Omental fat pad (tissue), 4 donors: ENCODE measurements around the gene AP2A1. TPM values are rescaled to one million over a fixed set of nuclear protein-coding genes. Genes with fewer than 3 reads are reported as not detected.
A peak's percentile ranks its signal among the peaks of the same experiment; 100 is the strongest.

Source experiments
- ATAC-seq: fragments of 150-250 bp; one replicate; pipeline ENCODE4 v1.9.1; 2016; ENCODE audit warnings: mild to moderate bottlenecking, moderate library complexity; ENCODE audit not compliant: low FRiP score
- DNase-seq: peaks from one replicate; pipeline ENCODE4 v3.0.0-alpha.2; 2019; ENCODE audit warnings: low spot score
- total RNA-seq, 4 donors: library from RNA; depleted of rRNA; stranded (reverse); fragments of >200 nt; gene quantifications; one replicate each; pipeline ENCODE4 v1.1.0, GENCODE V29; 2016
- TF ChIP-seq, protein P1 (sequence below), 3 donors: fragments of 450-650 bp; IDR thresholded peaks; one replicate each; pipeline ENCODE4 v1.5.1; 2016 to 2017; ENCODE audit warnings: antibody characterized with exemption in 3 of 3, mild to moderate bottlenecking in 3 of 3, moderate library complexity in 2 of 3

AP2A1 gene
- total RNA-seq, 4 donors from 2014 or later: 63.9 to 88.0 (median 72.4) TPM

DNA sequence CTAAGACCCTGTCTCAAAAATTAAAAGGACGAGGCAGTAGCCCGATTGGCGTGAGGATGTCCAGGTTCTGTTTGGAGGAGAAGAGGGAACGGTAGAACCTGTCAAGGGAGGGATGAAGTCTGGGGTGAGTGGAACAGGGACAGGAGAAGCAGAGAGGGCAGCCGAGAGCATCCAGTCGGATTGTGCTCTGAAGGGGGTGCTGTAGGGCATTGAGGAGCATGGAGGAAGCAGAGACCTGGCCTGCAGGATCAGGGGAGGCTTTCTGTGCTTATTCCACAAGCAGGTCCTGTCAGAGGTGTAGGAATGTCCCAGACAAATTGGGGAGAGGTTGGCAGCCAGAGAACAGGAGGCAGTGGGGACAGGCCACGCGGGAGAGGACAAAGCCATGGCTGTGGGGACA is 14.1 kb downstream of the AP2A1 start:
- DNase-seq (no peak), ATAC-seq (no peak)
- TF ChIP-seq, protein P1, sequence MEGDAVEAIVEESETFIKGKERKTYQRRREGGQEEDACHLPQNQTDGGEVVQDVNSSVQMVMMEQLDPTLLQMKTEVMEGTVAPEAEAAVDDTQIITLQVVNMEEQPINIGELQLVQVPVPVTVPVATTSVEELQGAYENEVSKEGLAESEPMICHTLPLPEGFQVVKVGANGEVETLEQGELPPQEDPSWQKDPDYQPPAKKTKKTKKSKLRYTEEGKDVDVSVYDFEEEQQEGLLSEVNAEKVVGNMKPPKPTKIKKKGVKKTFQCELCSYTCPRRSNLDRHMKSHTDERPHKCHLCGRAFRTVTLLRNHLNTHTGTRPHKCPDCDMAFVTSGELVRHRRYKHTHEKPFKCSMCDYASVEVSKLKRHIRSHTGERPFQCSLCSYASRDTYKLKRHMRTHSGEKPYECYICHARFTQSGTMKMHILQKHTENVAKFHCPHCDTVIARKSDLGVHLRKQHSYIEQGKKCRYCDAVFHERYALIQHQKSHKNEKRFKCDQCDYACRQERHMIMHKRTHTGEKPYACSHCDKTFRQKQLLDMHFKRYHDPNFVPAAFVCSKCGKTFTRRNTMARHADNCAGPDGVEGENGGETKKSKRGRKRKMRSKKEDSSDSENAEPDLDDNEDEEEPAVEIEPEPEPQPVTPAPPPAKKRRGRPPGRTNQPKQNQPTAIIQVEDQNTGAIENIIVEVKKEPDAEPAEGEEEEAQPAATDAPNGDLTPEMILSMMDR (IDR thresholded peaks at IDR 0.05): no peak

DNA sequence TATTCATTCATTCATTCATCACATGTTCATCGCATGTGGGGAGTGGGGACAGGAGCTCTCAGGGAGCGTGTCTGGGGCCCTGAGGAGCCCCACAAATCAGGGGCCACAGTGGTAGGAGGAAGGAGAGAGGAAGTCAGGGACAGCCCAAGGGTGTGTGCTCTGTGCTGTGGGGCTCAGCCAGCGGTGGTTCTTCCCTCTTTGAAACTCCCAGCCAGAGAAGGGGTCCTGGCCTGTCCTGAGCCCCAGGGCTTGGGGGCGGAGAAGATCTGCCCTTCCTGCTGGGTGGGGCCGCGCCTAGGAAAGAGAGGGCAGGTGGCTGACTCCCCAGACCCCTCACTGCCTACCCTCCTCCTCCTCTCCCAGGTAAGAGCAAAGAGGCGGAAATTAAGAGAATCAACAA is 14.6 kb downstream of the AP2A1 start:
- TF ChIP-seq, protein P1 (IDR thresholded peaks at IDR 0.05): no peak
- no peak for DNase-seq
- no peak for ATAC-seq

DNA sequence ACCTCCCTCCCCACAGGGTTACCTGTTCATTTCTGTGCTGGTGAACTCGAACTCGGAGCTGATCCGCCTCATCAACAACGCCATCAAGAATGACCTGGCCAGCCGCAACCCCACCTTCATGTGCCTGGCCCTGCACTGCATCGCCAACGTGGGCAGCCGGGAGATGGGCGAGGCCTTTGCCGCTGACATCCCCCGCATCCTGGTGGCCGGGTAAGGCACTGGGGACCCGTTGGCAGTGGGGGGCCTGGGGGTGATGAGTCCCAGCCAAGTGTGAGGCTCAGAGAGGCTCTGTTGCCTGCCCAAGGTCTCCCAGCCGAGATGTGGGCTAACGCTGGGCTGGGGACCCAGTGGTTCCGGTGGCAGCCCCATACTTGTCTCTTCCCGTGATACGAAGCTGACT is 15.7 kb downstream of the AP2A1 start:
- DNase-seq (no peak), ATAC-seq (no peak)
- TF ChIP-seq, protein P1 (IDR thresholded peaks at IDR 0.05): no peak

DNA sequence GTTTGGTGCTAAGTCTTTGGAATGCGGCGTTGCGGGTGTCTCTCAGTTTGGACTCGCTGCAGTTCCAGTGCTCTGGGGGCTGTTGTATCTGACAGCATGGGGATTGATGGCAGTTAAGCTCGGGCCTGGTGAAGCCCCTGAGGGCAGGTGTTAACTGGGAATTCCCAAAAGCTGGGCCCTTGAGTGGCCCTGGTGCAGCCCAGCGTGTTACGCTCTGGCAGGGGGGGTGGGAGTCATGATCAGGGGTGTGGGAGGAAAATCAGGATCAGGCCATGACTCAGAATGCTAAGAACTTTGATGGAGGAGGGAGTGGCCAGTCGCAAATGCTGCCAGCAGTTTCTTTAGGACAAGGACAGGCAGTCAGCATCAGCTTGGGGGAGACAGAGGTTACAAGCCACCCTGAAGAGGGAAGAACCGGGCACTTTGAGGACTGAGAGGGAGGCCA is 19.6 kb downstream of the AP2A1 start:
- no peak for DNase-seq
- TF ChIP-seq, protein P1 (IDR thresholded peaks at IDR 0.05): no peak
- peak; percentile 36 for ATAC-seq

DNA sequence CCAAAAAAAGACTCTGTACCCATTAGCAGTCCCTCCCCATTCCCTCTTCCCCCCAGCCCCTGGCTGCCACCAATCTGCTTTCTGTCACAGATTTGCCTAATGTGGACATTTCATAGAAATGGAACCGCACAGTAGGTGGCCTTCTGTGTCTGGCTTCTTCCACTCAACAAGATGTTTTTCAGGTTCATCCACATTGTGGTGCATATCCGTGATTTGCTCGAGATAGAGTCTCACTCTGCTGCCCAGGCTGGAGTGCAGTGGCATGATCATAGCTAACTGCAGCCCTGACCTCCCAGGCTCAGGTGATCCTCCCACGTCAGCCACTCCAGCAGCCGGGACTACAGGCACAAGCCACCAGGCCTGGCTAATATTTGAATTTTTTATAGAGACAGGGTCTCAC is 20.9 kb downstream of the AP2A1 start:
- ATAC-seq: no peak
- TF ChIP-seq, protein P1 (IDR thresholded peaks at IDR 0.05): no peak
- no peak for DNase-seq

DNA sequence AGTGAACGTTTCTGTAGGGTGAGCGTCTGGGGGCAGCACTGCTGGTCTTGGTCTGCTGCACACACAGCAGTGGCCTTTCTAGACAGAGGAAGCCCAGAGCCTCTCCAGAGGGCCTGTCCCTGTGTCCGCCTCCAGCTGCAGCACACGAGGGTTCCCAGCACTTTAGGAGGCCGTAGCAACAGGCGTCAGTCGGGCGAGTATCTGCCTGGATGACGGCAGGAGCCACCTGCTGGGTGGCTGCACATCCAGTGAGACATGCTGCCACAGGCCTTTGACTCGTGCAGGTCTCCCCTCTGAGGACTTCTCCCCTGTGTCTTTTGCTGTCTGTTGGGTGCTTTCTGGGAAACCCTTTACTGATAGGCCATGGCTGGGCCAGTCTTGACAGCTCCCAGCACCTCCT is 22.1 kb downstream of the AP2A1 start:
- TF ChIP-seq, protein P1 (IDR thresholded peaks at IDR 0.05): no peak
- ATAC-seq (no peak), DNase-seq (no peak)

DNA sequence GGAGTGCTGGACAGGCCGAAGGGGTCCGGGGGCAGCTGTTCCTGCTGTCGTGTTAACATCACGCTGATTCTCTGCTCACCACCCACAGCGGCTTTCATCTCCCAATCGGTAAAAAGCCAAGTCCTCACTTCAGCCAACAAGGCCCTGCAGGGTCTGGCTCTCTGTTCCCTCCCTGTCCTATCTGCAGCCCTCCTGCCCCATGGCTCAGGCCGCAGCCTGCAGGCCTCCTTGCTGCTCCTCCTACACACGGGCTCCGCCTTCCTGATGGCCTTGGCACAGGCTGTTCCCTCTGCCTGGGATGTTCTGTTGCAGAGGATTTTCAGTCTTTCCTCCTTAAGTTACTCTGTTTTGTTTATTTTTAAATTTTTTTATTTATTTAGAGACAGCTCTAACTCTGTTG is 24.1 kb downstream of the AP2A1 start:
- DNase-seq: no peak
- ATAC-seq: peak; percentile 64
- TF ChIP-seq, protein P1 (IDR thresholded peaks at IDR 0.05): no peak
